ENCODE results near the gene RFX8. TPM values are rescaled to one million over a fixed set of nuclear protein-coding genes. Genes with fewer than 3 reads are reported as not detected.

RFX8 gene
- polyA plus RNA-seq, 3 donors = not detected

DNA sequence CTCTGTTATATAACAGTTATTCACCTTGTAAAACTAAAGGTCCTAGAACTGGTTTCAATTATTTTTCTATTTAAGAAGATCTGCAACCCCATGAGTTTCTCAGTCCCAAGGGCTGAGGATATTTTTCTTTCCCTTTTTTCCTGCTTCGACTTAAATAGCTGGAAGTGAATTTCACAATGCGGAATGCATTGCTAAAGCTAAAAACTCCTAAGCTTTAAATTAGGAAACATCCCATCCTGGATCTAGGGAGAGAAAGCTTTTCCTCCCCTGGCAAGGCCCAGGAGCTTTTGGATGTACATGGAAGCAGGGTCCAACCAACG, 1.4 kb downstream of the RFX8 start:
- peaks cover 39% of the 10 kb centered on the region for H3K79me2 ChIP-seq (ENCODE audit: insufficient read depth, low read length)
- Mint-ChIP-seq H3K9me3 (peaks cover 0 to 7% (median 2%) of the 10 kb centered on the region in 7 donors), H3K27ac (peak overlapping the region in 1 of 7 donors; percentile 44), H3K27me3 (ENCODE audit: low read depth in 3 of 3) (peaks cover 63 to 83% (median 77%) of the 10 kb centered on the region in 3 donors), H3K4me1 (peaks cover 46% of the 10 kb centered on the region), H3K4me3 (peak overlapping the region; percentile 79 to 89), H3K36me3 (peaks cover 8 to 15% of the 10 kb centered on the region in 2 donors)
- WGBS (ENCODE audit: insufficient coverage) = 0% methylated on average over 1 of the region's 3 CpGs
- TF ChIP-seq, protein P1, sequence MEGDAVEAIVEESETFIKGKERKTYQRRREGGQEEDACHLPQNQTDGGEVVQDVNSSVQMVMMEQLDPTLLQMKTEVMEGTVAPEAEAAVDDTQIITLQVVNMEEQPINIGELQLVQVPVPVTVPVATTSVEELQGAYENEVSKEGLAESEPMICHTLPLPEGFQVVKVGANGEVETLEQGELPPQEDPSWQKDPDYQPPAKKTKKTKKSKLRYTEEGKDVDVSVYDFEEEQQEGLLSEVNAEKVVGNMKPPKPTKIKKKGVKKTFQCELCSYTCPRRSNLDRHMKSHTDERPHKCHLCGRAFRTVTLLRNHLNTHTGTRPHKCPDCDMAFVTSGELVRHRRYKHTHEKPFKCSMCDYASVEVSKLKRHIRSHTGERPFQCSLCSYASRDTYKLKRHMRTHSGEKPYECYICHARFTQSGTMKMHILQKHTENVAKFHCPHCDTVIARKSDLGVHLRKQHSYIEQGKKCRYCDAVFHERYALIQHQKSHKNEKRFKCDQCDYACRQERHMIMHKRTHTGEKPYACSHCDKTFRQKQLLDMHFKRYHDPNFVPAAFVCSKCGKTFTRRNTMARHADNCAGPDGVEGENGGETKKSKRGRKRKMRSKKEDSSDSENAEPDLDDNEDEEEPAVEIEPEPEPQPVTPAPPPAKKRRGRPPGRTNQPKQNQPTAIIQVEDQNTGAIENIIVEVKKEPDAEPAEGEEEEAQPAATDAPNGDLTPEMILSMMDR (IDR thresholded peaks at IDR 0.05) = no peak
- intact Hi-C loops (cut with micrococcal nuclease) = loop anchor here in 1 of 2 donors (5.0 to 10.0 kb wide), 2 partner anchors 44 to 49 kb away; no protein-coding TSS in a partner anchor
- peaks cover 52% of the 10 kb centered on the region in 2 donors for H3K27me3 ChIP-seq (ENCODE audit: control insufficient read depth in 2 of 2, insufficient read depth in 2 of 2, low read length in 2 of 2)
- no peaks in the 10 kb centered on the region for H3K9me3 ChIP-seq (replicated peaks in 1 of 2; ENCODE audit: control insufficient read depth in 1 of 2, insufficient read depth in 1 of 2, low read length in 2 of 2)
- H3K9ac ChIP-seq (ENCODE audit: insufficient read depth, low read length, poor library complexity, severe bottlenecking) = peak overlapping the region; percentile 61
- H3K27ac ChIP-seq (ENCODE audit: low read depth in 1 of 2, low read length in 2 of 2) = no peak overlapping the region
- H3K4me1 ChIP-seq (ENCODE audit: control insufficient read depth in 1 of 2, insufficient read depth in 2 of 2, low read length in 2 of 2) = peaks cover 35 to 45% of the 10 kb centered on the region in 2 donors
- DNase-seq = no peak
- H3K36me3 ChIP-seq (replicated peaks in 1 of 2; ENCODE audit: control insufficient read depth in 1 of 2, insufficient read depth in 2 of 2, low read length in 2 of 2) = no peaks in the 10 kb centered on the region
- no peaks in the 10 kb centered on the region for H4K20me1 ChIP-seq (ENCODE audit: insufficient read depth, low read length)
- H3K4me2 ChIP-seq (replicated peaks; ENCODE audit: extremely low read depth, low read length, poor library complexity, severe bottlenecking) = peak overlapping the region; percentile 88
- H3K4me3 ChIP-seq (replicated peaks in 1 of 3; ENCODE audit: low read depth in 2 of 3, low read length in 3 of 3) = peak overlapping the region; percentile 26 to 73 (median 42)
- H2AFZ ChIP-seq (ENCODE audit: insufficient read depth, low read depth, low read length, poor library complexity, severe bottlenecking) = peak overlapping the region; percentile 72

DNA sequence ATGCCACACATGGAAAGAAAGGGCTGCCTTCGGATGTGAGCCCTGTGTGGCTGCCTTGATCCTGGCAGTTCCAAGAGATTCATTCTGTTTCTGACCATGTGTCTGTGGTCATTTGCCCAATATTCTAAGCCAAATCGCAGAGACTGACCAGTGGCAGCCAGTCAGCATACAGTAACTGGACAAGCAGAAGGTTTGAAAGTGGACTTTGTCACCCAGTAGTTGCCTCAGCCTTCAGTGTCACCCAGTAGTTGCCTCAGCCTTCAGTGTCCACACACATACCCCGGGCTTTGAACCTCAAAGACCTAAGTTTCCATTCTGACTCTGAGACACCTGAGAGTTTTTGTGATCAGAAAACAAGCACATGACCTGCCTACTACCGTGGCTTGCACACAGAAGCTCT, 5.0 kb downstream of the RFX8 start:
- Histone ChIP-seq H3K27me3 (ENCODE audit: control insufficient read depth in 2 of 2, insufficient read depth in 2 of 2, low read length in 2 of 2) (peaks cover 53 to 66% of the 10 kb centered on the region in 2 donors), H3K36me3 (replicated peaks in 1 of 2; ENCODE audit: control insufficient read depth in 1 of 2, insufficient read depth in 2 of 2, low read length in 2 of 2) (no peaks in the 10 kb centered on the region), H3K9ac (ENCODE audit: insufficient read depth, low read length, poor library complexity, severe bottlenecking) (no peak overlapping the region), H4K20me1 (ENCODE audit: insufficient read depth, low read length) (peaks cover 23% of the 10 kb centered on the region), H3K79me2 (ENCODE audit: insufficient read depth, low read length) (peaks cover 39% of the 10 kb centered on the region), H3K4me2 (replicated peaks; ENCODE audit: extremely low read depth, low read length, poor library complexity, severe bottlenecking) (no peak overlapping the region), H3K4me3 (replicated peaks in 1 of 3; ENCODE audit: low read depth in 2 of 3, low read length in 3 of 3) (no peak overlapping the region), H3K27ac (ENCODE audit: low read depth in 1 of 2, low read length in 2 of 2) (no peak overlapping the region), H3K9me3 (replicated peaks in 1 of 2; ENCODE audit: control insufficient read depth in 1 of 2, insufficient read depth in 1 of 2, low read length in 2 of 2) (no peaks in the 10 kb centered on the region), H3K4me1 (ENCODE audit: control insufficient read depth in 1 of 2, insufficient read depth in 2 of 2, low read length in 2 of 2) (peaks cover 44% of the 10 kb centered on the region in 2 donors), H2AFZ (ENCODE audit: insufficient read depth, low read depth, low read length, poor library complexity, severe bottlenecking) (no peak overlapping the region)
- peaks cover 17 to 18% of the 10 kb centered on the region in 2 donors for H3K36me3 Mint-ChIP-seq
- intact Hi-C loops (cut with micrococcal nuclease) = loop anchor here (5.0 to 10.0 kb wide), 3 partner anchors 45 to 47 kb away; no protein-coding TSS in a partner anchor
- 91% methylated on average over 2 of the region's 4 CpGs for WGBS (ENCODE audit: insufficient coverage)
- H3K27me3 Mint-ChIP-seq (ENCODE audit: low read depth in 3 of 3) = peaks cover 75 to 84% (median 84%) of the 10 kb centered on the region in 3 donors
- TF ChIP-seq, protein P1 (IDR thresholded peaks at IDR 0.05) = no peak
- H3K27ac Mint-ChIP-seq = no peak overlapping the region
- DNase-seq = no peak
- H3K4me3 Mint-ChIP-seq = peak overlapping the region in 1 of 2 donors; percentile 70
- peaks cover 49% of the 10 kb centered on the region for H3K4me1 Mint-ChIP-seq
- H3K9me3 Mint-ChIP-seq = peaks cover 0 to 7% (median 2%) of the 10 kb centered on the region in 7 donors
